Activated CD8-positive, alpha-beta T cell treated with anti-CD3 and anti-CD28 coated beads for 36 hours (primary cell): ENCODE data around the gene ANO1. TPM values are rescaled to one million over a fixed set of nuclear protein-coding genes. Genes with fewer than 3 reads are reported as not detected.

ENCODE experiments used
- ATAC-seq: fragments of 200-7000 bp; cut with Tn5 transposase; one replicate; pipeline ENCODE4 v1.10.0; 2021; ENCODE audit warnings: mild to moderate bottlenecking, moderate library complexity
- CTCF ChIA-PET: fragments of 350-600 bp; sonication (Branson Sonifier 250); formaldehyde crosslinking; loops from one replicate; lab custom pipeline; 2021; ENCODE audit warnings: antibody characterized with exemption; lab: Charles Lee
- POLR2A ChIA-PET: fragments of 350-600 bp; sonication (Branson Sonifier 250); formaldehyde crosslinking; loops from one replicate; lab custom pipeline; 2021; ENCODE audit warnings: antibody characterized with exemption; lab: Charles Lee
- DNase-seq: peaks from one replicate; pipeline ENCODE4 v3.0.0-alpha.2; 2020
- H3K27ac Mint-ChIP-seq: one replicate; pipeline ENCODE4 v1.8.0; 2021; ENCODE audit warnings: mild to moderate bottlenecking, mixed read lengths
- H3K27me3 Mint-ChIP-seq: one replicate; pipeline ENCODE4 v1.8.0; 2021; ENCODE audit warnings: mixed read lengths
- H3K36me3 Mint-ChIP-seq: one replicate; pipeline ENCODE4 v1.8.0; 2021; ENCODE audit warnings: low read depth, mixed read lengths
- H3K4me1 Mint-ChIP-seq: one replicate; pipeline ENCODE4 v1.8.0; 2021; ENCODE audit warnings: low read depth, mixed read lengths
- H3K4me3 Mint-ChIP-seq: one replicate; pipeline ENCODE4 v1.8.0; 2021; ENCODE audit warnings: mild to moderate bottlenecking, moderate library complexity, mixed read lengths
- H3K9me3 Mint-ChIP-seq: one replicate; pipeline ENCODE4 v1.8.0; 2021; ENCODE audit warnings: mixed read lengths
- intact Hi-C: fragments of 100-400 bp; cut with micrococcal nuclease; formaldehyde crosslinking; loops from one replicate; pipeline ENCODE4 v1.10.0; 2022
- total RNA-seq, 2 experiments: library from RNA; stranded (reverse); gene quantifications; one replicate each; pipeline ENCODE4 v1.2.3, GENCODE V29; 2021
- TF ChIP-seq, protein P1 (sequence below): fragments of 200-600 bp; IDR thresholded peaks from one replicate; pipeline ENCODE4 v1.8.0; 2022; ENCODE audit warnings: antibody characterized with exemption, mild to moderate bottlenecking

ANO1 gene
- total RNA-seq, 2 experiments from 2014 or later, result not detected

DNA sequence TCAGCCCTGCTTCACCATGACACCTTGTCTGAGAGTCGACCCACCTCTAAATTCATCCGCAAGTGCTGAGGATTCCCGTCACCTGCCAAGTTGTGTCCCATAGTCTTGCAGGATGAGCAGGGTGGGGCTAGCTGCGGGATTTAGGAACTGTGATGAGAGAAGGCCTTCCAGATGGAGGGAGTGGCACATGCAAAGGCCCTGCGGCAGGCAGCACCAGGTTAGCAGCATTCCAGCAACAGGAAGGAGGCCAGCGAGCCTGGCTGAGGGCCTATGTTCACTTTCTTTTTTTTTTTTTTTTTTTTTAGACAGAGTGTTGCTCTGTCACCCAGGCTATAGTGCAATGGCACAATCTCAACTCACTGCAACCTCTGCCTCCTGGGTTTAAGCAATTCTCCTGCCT lies 31.8 kb downstream of the ANO1 start:
- ATAC-seq (no peak), DNase-seq (no peak)
- no peak overlapping the region for H3K4me3 Mint-ChIP-seq
- peaks cover 4% of the 10 kb centered on the region for H3K4me1 Mint-ChIP-seq
- ChIA-PET POLR2A (no interaction called here), CTCF (no interaction called here)
- H3K27ac Mint-ChIP-seq, result no peak overlapping the region
- no peaks in the 10 kb centered on the region for H3K36me3 Mint-ChIP-seq
- intact Hi-C loops, result no loop called here
- TF ChIP-seq, protein P1, sequence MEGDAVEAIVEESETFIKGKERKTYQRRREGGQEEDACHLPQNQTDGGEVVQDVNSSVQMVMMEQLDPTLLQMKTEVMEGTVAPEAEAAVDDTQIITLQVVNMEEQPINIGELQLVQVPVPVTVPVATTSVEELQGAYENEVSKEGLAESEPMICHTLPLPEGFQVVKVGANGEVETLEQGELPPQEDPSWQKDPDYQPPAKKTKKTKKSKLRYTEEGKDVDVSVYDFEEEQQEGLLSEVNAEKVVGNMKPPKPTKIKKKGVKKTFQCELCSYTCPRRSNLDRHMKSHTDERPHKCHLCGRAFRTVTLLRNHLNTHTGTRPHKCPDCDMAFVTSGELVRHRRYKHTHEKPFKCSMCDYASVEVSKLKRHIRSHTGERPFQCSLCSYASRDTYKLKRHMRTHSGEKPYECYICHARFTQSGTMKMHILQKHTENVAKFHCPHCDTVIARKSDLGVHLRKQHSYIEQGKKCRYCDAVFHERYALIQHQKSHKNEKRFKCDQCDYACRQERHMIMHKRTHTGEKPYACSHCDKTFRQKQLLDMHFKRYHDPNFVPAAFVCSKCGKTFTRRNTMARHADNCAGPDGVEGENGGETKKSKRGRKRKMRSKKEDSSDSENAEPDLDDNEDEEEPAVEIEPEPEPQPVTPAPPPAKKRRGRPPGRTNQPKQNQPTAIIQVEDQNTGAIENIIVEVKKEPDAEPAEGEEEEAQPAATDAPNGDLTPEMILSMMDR, result no peak
- H3K27me3 Mint-ChIP-seq, result peaks cover 5% of the 10 kb centered on the region
- H3K9me3 Mint-ChIP-seq, result no peaks in the 10 kb centered on the region

DNA sequence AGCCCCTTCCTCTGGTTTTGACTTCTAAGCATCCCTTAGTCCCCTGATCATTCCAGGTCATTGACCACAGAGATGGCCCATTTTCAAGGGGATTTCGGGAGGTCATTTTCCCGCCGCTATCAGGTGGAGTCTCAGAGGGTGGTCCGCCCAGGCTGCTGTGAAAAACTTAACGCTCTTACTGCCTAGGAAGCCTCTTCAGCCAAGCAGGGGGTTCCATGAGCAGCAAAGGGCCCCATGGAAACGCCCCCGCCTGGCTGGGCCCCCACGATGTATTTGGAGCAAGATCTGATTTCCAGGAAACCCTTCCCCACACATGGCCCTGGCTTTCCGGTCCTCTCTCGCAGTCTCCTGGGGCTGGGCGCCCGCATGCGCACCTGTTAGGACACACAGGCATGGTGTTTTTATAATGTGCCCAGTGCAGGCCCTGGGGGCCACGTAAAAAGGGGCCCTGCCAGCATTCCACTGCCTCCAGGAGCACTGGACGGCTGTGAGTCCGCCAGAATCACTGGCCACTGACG lies 32.5 kb downstream of the ANO1 start:
- ATAC-seq, result no peak
- no peak for DNase-seq
- CTCF ChIA-PET, result no interaction called here
- TF ChIP-seq, protein P1, result no peak
- POLR2A ChIA-PET, result no interaction called here
- Mint-ChIP-seq H3K36me3 (no peaks in the 10 kb centered on the region), H3K27ac (no peak overlapping the region), H3K4me1 (peaks cover 4% of the 10 kb centered on the region), H3K9me3 (no peaks in the 10 kb centered on the region), H3K4me3 (no peak overlapping the region), H3K27me3 (peaks cover 5% of the 10 kb centered on the region)
- intact Hi-C loops, result no loop called here

DNA sequence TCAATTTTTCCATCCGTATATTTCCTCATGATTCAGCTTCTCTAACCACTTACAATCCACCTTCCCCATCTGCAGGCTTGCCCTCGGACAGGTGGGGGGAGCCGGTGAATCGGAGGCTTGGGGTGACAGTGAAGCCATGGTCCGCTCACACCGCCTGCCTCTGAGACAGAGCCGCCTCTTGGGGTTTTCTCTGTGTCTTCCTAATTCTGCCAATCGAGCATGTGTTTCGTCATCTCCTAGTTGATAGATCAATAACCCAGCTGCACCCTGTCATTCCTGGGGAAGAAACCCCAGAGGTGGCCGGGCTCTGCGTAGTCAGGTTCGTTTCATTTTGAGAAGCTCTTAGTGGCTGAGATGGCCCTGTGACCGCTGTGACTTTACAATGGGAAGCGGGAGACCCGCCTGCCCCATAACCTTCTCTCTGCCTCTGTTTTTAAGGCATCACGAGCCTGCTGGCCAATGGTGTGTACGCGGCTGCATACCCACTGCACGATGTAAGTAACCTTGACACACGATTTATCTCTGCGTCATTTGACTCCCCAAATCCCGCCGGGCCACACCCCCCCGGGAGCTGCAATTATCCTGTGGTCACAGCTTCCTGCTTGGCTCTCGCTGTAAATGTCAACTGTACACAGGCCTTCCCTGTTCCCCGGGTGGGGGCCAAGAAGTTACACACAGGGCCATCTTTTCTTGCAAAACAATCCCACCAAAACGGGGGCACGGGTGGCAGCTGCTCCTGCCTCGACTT lies 33.3 kb downstream of the ANO1 start:
- H3K4me3 Mint-ChIP-seq, result no peak overlapping the region
- CTCF ChIA-PET, result no interaction called here
- H3K27me3 Mint-ChIP-seq, result peaks cover 5% of the 10 kb centered on the region
- TF ChIP-seq, protein P1, result no peak
- DNase-seq (no peak), ATAC-seq (no peak)
- no peaks in the 10 kb centered on the region for H3K36me3 Mint-ChIP-seq
- no peak overlapping the region for H3K27ac Mint-ChIP-seq
- POLR2A ChIA-PET, result no interaction called here
- intact Hi-C loops, result no loop called here
- peaks cover 4% of the 10 kb centered on the region for H3K4me1 Mint-ChIP-seq
- no peaks in the 10 kb centered on the region for H3K9me3 Mint-ChIP-seq

DNA sequence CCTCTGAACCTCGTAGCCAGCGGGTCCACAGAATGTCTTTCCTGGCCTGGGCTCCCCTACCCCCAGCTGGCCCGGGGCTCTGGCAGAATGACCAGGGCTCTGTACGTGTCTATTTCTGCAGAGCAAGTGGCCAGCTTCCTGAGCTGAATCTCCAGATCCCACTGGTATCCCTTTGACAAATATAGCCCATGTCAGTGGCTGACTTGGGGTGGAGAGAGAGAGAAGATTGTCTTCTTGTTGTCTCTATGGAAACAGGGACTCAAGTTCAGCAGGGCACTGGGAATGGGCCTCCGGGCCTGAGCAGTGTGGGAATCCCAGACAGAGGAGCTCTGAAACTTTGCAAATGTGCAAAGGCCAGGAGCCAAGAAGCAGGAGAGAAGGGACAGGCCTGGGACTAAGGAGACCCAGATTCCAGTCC lies 33.9 kb downstream of the ANO1 start:
- no peak for DNase-seq
- Mint-ChIP-seq H3K27me3 (peaks cover 5% of the 10 kb centered on the region), H3K9me3 (no peaks in the 10 kb centered on the region), H3K36me3 (no peaks in the 10 kb centered on the region), H3K4me1 (peaks cover 4% of the 10 kb centered on the region), H3K27ac (no peak overlapping the region), H3K4me3 (no peak overlapping the region)
- TF ChIP-seq, protein P1, result no peak
- ChIA-PET POLR2A (no interaction called here), CTCF (no interaction called here)
- ATAC-seq, result no peak
- intact Hi-C loops, result no loop called here

DNA sequence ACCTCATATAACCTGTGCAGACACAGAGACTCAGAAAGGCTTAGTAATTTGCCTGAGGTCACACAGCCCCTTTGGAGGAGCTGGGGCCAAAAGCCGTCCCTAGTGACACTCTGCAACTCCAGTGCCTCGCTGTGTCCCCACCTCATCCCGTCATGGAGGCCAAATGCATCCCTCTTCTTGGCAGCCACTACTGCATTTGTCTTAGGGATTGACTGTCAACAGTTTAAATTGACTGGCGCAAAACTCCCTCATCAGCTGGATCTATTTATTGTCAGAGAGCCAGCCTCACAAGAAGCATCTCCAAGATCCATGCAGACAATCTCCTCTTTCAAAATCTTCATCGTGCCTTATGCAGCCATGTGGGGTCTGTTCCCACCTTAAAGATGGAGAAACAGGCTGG lies 35.7 kb downstream of the ANO1 start:
- Mint-ChIP-seq H3K4me3 (no peak overlapping the region), H3K4me1 (peaks cover 4% of the 10 kb centered on the region), H3K36me3 (no peaks in the 10 kb centered on the region), H3K27me3 (peaks cover 8% of the 10 kb centered on the region), H3K27ac (no peak overlapping the region), H3K9me3 (peaks cover 2% of the 10 kb centered on the region)
- ChIA-PET CTCF (no interaction called here), POLR2A (no interaction called here)
- DNase-seq (no peak), ATAC-seq (no peak)
- intact Hi-C loops, result no loop called here
- TF ChIP-seq, protein P1, result no peak
